GM19023 (cell line): ENCODE results near the gene VILL.

Source experiments
- ATAC-seq: cut with Tn5 transposase; IDR thresholded peaks from one replicate; pipeline ENCODE4 v1.9.1; 2021; ENCODE audit warnings: mild to moderate bottlenecking, moderate library complexity; ENCODE audit not compliant: unreplicated experiment

VILL gene

GRCh38 chr3:37990527-37990926 lies at the start of gene VILL:
TSS of gene VILL (plus strand) at chr3:37990786. CDS start at chr3:37993673, 2,887 bp downstream.
- no peak for ATAC-seq

GRCh38 chr3:37941608-37942508 lies 48.7 kb upstream of the VILL start:
- ATAC-seq: no peak

- no peak for ATAC-seq
Observed at GRCh38 chr3:37942646-37943045, 47.9 kb upstream of the VILL start.

GRCh38 chr3:37943126-37943525 lies 47.5 kb upstream of the VILL start:
- no peak for ATAC-seq

- no peak for ATAC-seq
Observed at GRCh38 chr3:37943631-37944314, 46.8 kb upstream of the VILL start.

- no peak for ATAC-seq
Observed at GRCh38 chr3:37944391-37944842, 46.2 kb upstream of the VILL start.

- no peak for ATAC-seq
Observed at GRCh38 chr3:37945156-37945806, 45.3 kb upstream of the VILL start.

- no peak for ATAC-seq
Observed at GRCh38 chr3:37945807-37946530, 44.6 kb upstream of the VILL start.

GRCh38 chr3:37946531-37946889 lies 44.1 kb upstream of the VILL start:
- ATAC-seq: no peak

GRCh38 chr3:37949866-37950265 lies 40.7 kb upstream of the VILL start:
- ATAC-seq: no peak

- ATAC-seq: no peak
Observed at GRCh38 chr3:37952564-37952963, 38.0 kb upstream of the VILL start.

GRCh38 chr3:37953226-37953625 lies 37.4 kb upstream of the VILL start:
- ATAC-seq: no peak

- no peak for ATAC-seq
Observed at GRCh38 chr3:37953707-37954394, 36.7 kb upstream of the VILL start.

GRCh38 chr3:37954881-37955280 lies 35.7 kb upstream of the VILL start:
- ATAC-seq: no peak

GRCh38 chr3:37955918-37956707 lies 34.5 kb upstream of the VILL start:
- ATAC-seq: no peak

GRCh38 chr3:37956723-37957538 lies 33.7 kb upstream of the VILL start:
- no peak for ATAC-seq

GRCh38 chr3:37957539-37957936 lies 33.0 kb upstream of the VILL start:
- no peak for ATAC-seq

- ATAC-seq: no peak
Observed at GRCh38 chr3:37961622-37962431, 28.8 kb upstream of the VILL start.
